PC-3 (cell line): ENCODE results near the gene MYH11. TPM values are rescaled to one million over a fixed set of nuclear protein-coding genes. Genes with fewer than 3 reads are reported as not detected.

Experiments
- ATAC-seq: fragments of 200-7000 bp; cut with Tn5 transposase; 2 replicates; pipeline ENCODE4 v1.9.1; 2020; ENCODE audit warnings: mild to moderate bottlenecking, moderate library complexity
- BruUV-seq: library from RNA; stranded (reverse); fragments of 400-500 nt; replicated peaks from 2 replicates; lab custom pipeline; 2021; lab: Mats Ljungman, UMichigan
- CTCF ChIA-PET: fragments of 300-600 bp; sonication (Branson Sonifier 250); formaldehyde crosslinking; loops from one replicate; lab custom pipeline; 2022; ENCODE audit warnings: antibody characterized with exemption; lab: Charles Lee
- POLR2A ChIA-PET: fragments of 300-600 bp; sonication (Branson Sonifier 250); formaldehyde crosslinking; loops from one replicate; lab custom pipeline; 2022; ENCODE audit warnings: antibody characterized with exemption; ENCODE audit not compliant: unreplicated experiment; lab: Charles Lee
- DNase-seq: peaks from one replicate; pipeline ENCODE4 v3.0.0-alpha.2; 2015
- H2AFZ ChIP-seq: fragments of 300-600 bp; sonication (generic); 2 replicates; pipeline ENCODE4 v1.6.0; 2016; ENCODE audit warnings: antibody characterized with exemption, low read length
- H3F3A ChIP-seq: fragments of 300-600 bp; sonication (generic); one replicate; pipeline ENCODE4 v1.6.0; 2017; ENCODE audit warnings: antibody characterized with exemption, low read length, control low read depth, mild to moderate bottlenecking; ENCODE audit not compliant: unreplicated experiment
- H3K27ac ChIP-seq: fragments of 300-600 bp; sonication (generic); 2 replicates; pipeline ENCODE4 v1.5.1; 2016; ENCODE audit warnings: mild to moderate bottlenecking, low read length
- H3K27me3 ChIP-seq: fragments of 300-600 bp; sonication (generic); 2 replicates; pipeline ENCODE4 v1.6.1; 2016; ENCODE audit warnings: low read length, mixed read lengths
- H3K36me3 ChIP-seq: fragments of 300-600 bp; sonication (generic); 2 replicates; pipeline ENCODE4 v1.6.1; 2016; ENCODE audit warnings: low read depth, mixed run types, low read length, mixed read lengths
- H3K4me1 ChIP-seq: fragments of 300-600 bp; sonication (generic); 2 replicates; pipeline ENCODE4 v1.5.1; 2016; ENCODE audit warnings: low read length; ENCODE audit not compliant: insufficient read depth
- H3K4me2 ChIP-seq: fragments of 300-600 bp; sonication (generic); 2 replicates; pipeline ENCODE4 v1.6.0; 2016; ENCODE audit warnings: low read length
- H3K4me3 ChIP-seq: fragments of 300-600 bp; sonication (generic); 2 replicates; pipeline ENCODE4 v1.5.1; 2016; ENCODE audit warnings: mild to moderate bottlenecking, low read length, mixed read lengths
- H3K79me2 ChIP-seq: fragments of 300-600 bp; sonication (generic); 2 replicates; pipeline ENCODE4 v1.6.1; 2017; ENCODE audit warnings: low read length, mixed read lengths
- H3K9ac ChIP-seq: fragments of 300-600 bp; sonication (generic); 2 replicates; pipeline ENCODE4 v1.6.0; 2016; ENCODE audit warnings: mild to moderate bottlenecking, low read length
- H3K9me2 ChIP-seq: fragments of 300-600 bp; sonication (generic); replicated peaks from 2 replicates; pipeline ENCODE4 v1.6.1; 2016; ENCODE audit warnings: mixed run types, low read length, mixed read lengths
- H3K9me3 ChIP-seq: fragments of 300-600 bp; sonication (generic); 2 replicates; pipeline ENCODE4 v1.6.1; 2016; ENCODE audit warnings: low read length, mixed read lengths
- H4K20me1 ChIP-seq: fragments of 300-600 bp; sonication (generic); 2 replicates; pipeline ENCODE4 v1.6.1; 2016; ENCODE audit warnings: low read length, mixed read lengths
- EZH2 ChIP-seq: fragments of 300-600 bp; sonication (generic); IDR thresholded peaks from one replicate; pipeline ENCODE4 v1.6.1; 2017; ENCODE audit warnings: antibody characterized with exemption, mild to moderate bottlenecking, low read length; ENCODE audit not compliant: unreplicated experiment
- EZH2phosphoT487 ChIP-seq: fragments of 300-600 bp; sonication (generic); IDR thresholded peaks from 2 replicates; pipeline ENCODE4 v1.6.1; 2018; ENCODE audit warnings: mild to moderate bottlenecking, antibody characterized with exemption, low read length, borderline replicate concordance
- intact Hi-C: fragments of 100-400 bp; cut with micrococcal nuclease; formaldehyde crosslinking; loops from 2 replicates; pipeline ENCODE4 v1.9.0; 2023
- total RNA-seq: library from RNA; depleted of rRNA; stranded (reverse); fragments of >200 nt; gene quantifications from 2 replicates; pipeline ENCODE4 v1.2.3, GENCODE V29; 2014
- TF ChIP-seq, protein P1 (sequence below): fragments of 300-600 bp; sonication (generic); conservative IDR thresholded peaks from 2 replicates; pipeline ENCODE4 v1.5.1; 2017; ENCODE audit warnings: antibody characterized with exemption, low read depth, mild to moderate bottlenecking, low read length

MYH11 gene
- total RNA-seq, 1 experiment from 2014 or later, result not detected

DNA sequence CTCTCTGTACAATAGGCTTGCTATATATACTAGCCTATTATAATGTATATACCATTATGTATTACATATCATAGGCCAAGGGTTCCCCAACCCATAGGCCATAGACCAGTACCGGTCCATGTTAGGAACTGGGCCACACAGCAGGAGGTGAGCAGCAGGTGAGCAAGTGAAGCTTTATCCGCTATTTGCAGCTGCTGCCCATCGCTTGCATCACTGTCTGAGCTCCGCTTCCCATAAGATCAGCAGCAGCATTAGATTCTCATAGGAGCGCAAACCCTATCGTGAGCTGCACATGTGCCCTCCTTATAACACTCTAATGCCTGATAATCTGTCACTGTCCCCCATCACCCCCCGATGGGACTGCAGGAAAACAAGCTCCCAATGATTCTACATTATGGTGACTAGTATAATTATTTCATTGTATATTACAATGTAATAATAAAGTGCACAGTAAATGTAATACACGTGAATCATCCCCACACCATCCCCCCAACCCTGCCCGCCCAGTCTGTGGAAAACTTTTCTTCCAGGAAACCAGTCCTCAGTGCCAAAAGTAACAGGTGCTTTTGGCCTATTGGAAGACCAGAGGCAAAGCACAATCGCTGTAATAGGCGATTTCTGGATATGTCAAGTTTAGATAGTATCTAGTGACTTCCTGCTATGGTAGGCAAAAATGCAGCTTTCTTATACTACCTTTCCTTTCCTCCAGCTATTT is 84.1 kb downstream of the MYH11 start:
- H3K4me1 ChIP-seq, result no peaks in the 10 kb centered on the region
- ChIA-PET POLR2A (no interaction called here), CTCF (no interaction called here)
- BruUV-seq, result no TSS peak
- H4K20me1 ChIP-seq, result no peaks in the 10 kb centered on the region
- no peaks in the 10 kb centered on the region for H3K27me3 ChIP-seq
- H3K4me3 ChIP-seq, result no peak overlapping the region
- no peak overlapping the region for H3K4me2 ChIP-seq
- H3K79me2 ChIP-seq, result no peaks in the 10 kb centered on the region
- H3K9ac ChIP-seq, result no peak overlapping the region
- H3F3A ChIP-seq, result no peaks in the 10 kb centered on the region
- H3K9me3 ChIP-seq, result no peaks in the 10 kb centered on the region
- H2AFZ ChIP-seq, result no peak overlapping the region
- DNase-seq (peak; percentile 2), ATAC-seq (no peak)
- TF ChIP-seq EZH2, result no peak
- TF ChIP-seq EZH2phosphoT487, result no peak
- TF ChIP-seq, protein P1, sequence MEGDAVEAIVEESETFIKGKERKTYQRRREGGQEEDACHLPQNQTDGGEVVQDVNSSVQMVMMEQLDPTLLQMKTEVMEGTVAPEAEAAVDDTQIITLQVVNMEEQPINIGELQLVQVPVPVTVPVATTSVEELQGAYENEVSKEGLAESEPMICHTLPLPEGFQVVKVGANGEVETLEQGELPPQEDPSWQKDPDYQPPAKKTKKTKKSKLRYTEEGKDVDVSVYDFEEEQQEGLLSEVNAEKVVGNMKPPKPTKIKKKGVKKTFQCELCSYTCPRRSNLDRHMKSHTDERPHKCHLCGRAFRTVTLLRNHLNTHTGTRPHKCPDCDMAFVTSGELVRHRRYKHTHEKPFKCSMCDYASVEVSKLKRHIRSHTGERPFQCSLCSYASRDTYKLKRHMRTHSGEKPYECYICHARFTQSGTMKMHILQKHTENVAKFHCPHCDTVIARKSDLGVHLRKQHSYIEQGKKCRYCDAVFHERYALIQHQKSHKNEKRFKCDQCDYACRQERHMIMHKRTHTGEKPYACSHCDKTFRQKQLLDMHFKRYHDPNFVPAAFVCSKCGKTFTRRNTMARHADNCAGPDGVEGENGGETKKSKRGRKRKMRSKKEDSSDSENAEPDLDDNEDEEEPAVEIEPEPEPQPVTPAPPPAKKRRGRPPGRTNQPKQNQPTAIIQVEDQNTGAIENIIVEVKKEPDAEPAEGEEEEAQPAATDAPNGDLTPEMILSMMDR, result no peak
- H3K27ac ChIP-seq, result no peak overlapping the region
- H3K36me3 ChIP-seq, result no peaks in the 10 kb centered on the region
- H3K9me2 ChIP-seq, result no peaks in the 10 kb centered on the region
- intact Hi-C loops, result no loop called here

DNA sequence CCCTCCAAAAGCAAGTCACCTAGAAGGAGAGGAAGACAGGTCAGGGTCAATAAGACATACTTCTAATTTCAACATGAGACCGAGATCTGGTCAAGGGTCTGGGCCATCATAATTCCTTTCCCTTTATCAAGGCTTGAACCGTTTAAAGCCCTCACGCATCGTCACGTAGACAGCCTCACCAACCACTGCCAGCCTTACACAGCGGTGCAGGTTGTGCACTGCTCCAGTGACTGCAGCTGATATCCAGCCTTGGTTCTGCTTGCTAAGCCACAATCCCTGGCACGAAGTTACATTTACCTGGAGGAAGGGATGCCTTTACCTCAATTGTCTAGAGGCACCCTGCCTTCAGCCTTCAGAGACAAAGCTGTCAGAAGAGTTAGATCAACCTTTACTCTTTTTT is 85.1 kb downstream of the MYH11 start:
- H3K9me2 ChIP-seq, result no peaks in the 10 kb centered on the region
- no peaks in the 10 kb centered on the region for H3K9me3 ChIP-seq
- no peak for TF ChIP-seq EZH2phosphoT487
- no peak for TF ChIP-seq EZH2
- TF ChIP-seq, protein P1, result no peak
- H2AFZ ChIP-seq, result no peak overlapping the region
- no peak overlapping the region for H3K27ac ChIP-seq
- no peaks in the 10 kb centered on the region for H3K36me3 ChIP-seq
- no peaks in the 10 kb centered on the region for H3K27me3 ChIP-seq
- ATAC-seq (no peak), DNase-seq (no peak)
- H4K20me1 ChIP-seq, result no peaks in the 10 kb centered on the region
- ChIA-PET CTCF (no interaction called here), POLR2A (no interaction called here)
- H3K4me2 ChIP-seq, result no peak overlapping the region
- H3F3A ChIP-seq, result no peaks in the 10 kb centered on the region
- H3K4me1 ChIP-seq, result no peaks in the 10 kb centered on the region
- intact Hi-C loops, result no loop called here
- no peak overlapping the region for H3K4me3 ChIP-seq
- H3K9ac ChIP-seq, result no peak overlapping the region
- no TSS peak for BruUV-seq
- H3K79me2 ChIP-seq, result no peaks in the 10 kb centered on the region

DNA sequence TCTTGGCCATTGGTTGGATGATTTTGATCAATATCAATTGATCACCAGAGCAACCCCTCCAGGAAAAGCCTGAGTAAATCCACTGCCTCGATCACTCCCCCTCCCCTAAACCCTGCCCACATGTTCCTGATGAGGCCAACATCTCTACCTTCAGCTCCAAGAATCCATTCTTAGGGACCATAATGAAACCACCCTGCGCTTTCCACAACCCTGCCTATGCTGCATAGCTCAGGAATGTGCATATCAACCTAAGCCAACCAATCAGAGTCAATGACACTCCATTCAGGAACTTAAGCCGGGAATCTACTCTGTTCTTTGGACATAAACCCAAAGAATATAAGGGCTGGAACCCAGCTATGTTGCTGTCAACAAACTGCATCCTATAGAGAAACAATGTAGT is 86.3 kb downstream of the MYH11 start:
- intact Hi-C loops, result no loop called here
- no peak overlapping the region for H3K4me2 ChIP-seq
- TF ChIP-seq EZH2 (no peak), EZH2phosphoT487 (no peak)
- TF ChIP-seq, protein P1, result no peak
- H4K20me1 ChIP-seq, result no peaks in the 10 kb centered on the region
- no peaks in the 10 kb centered on the region for H3K36me3 ChIP-seq
- H3K4me3 ChIP-seq, result no peak overlapping the region
- no peak overlapping the region for H2AFZ ChIP-seq
- no TSS peak for BruUV-seq
- CTCF ChIA-PET, result interaction anchor here (0.5 kb wide), 1 partner anchor 51 kb away, joined by 3 read pairs; no protein-coding TSS in a partner anchor
- H3K4me1 ChIP-seq, result no peaks in the 10 kb centered on the region
- POLR2A ChIA-PET, result interaction anchor here (0.6 kb wide), 1 partner anchor 34 kb away, joined by 3 read pairs; no protein-coding TSS in a partner anchor
- H3K9ac ChIP-seq, result no peak overlapping the region
- no peaks in the 10 kb centered on the region for H3K9me3 ChIP-seq
- H3F3A ChIP-seq, result no peaks in the 10 kb centered on the region
- H3K27me3 ChIP-seq, result no peaks in the 10 kb centered on the region
- ATAC-seq (no peak), DNase-seq (no peak)
- no peak overlapping the region for H3K27ac ChIP-seq
- H3K79me2 ChIP-seq, result no peaks in the 10 kb centered on the region
- no peaks in the 10 kb centered on the region for H3K9me2 ChIP-seq
